ENCODE data around the gene EEFSEC. TPM values are rescaled to one million over a fixed set of nuclear protein-coding genes. Genes with fewer than 3 reads are reported as not detected.

The EEFSEC gene
- polyA plus RNA-seq, 1 donor (not counting 4 experiments of a cell fraction or from before 2014, with no cell fraction given) = 8.7 TPM

- Histone ChIP-seq H3K36me3 (ENCODE audit: control insufficient read depth in 2 of 2, extremely low read depth in 1 of 2, insufficient read depth in 2 of 2, low read length in 2 of 2) (no peaks in the 10 kb centered on the region), H3K4me1 (ENCODE audit: control insufficient read depth, extremely low read depth, insufficient read depth, low read length) (no peaks in the 10 kb centered on the region), H3K9me1 (ENCODE audit: control insufficient read depth, extremely low read depth, insufficient read depth, low read length) (no peaks in the 10 kb centered on the region), H3K9ac (ENCODE audit: control insufficient read depth, extremely low read depth, insufficient read depth, low read length) (no peak overlapping the region), H3K4me3 (ENCODE audit: control insufficient read depth in 2 of 3, extremely low read depth in 1 of 3, insufficient read depth in 2 of 3, low read depth in 1 of 3, low read length in 3 of 3) (no peak overlapping the region), H2AFZ (ENCODE audit: control insufficient read depth, low read length) (no peak overlapping the region), H3K27me3 (ENCODE audit: control insufficient read depth, extremely low read depth, insufficient read depth, low read length) (peaks cover 10% of the 10 kb centered on the region), H4K20me1 (ENCODE audit: control insufficient read depth, extremely low read depth, insufficient read depth, low read length) (no peaks in the 10 kb centered on the region), H3K4me2 (ENCODE audit: control insufficient read depth, extremely low read depth, insufficient read depth, low read depth, low read length) (no peak overlapping the region), H3K9me3 (ENCODE audit: control insufficient read depth, low read depth, low read length) (no peaks in the 10 kb centered on the region), H3K79me2 (ENCODE audit: control insufficient read depth, insufficient read depth, low read length) (no peaks in the 10 kb centered on the region), H3K27ac (ENCODE audit: control insufficient read depth, insufficient read depth, low read length) (no peak overlapping the region)
- no peak for DNase-seq (ENCODE audit: low read depth, low spot score)
- dilution Hi-C loops (cut with MboI; ENCODE audit: extremely low pct_ligation_motif_present, low sequenced_read_pairs) = no loop called here
- TF ChIP-seq CTCF (optimal IDR thresholded peaks at IDR 0.05 in 1 of 3, IDR thresholded peaks at IDR 0.05 in 1 of 3, conservative IDR thresholded peaks at IDR 0.05 in 1 of 3; ENCODE audit: extremely low read depth in 1 of 3, insufficient read depth in 2 of 3, low read length in 3 of 3) (no peak), EZH2 (IDR thresholded peaks at IDR 0.05; ENCODE audit: low read length) (no peak)
- FAIRE-seq = no peak
These were observed 288.8 kb downstream of the EEFSEC start for GRCh38 chr3:128442070-128442469.

- dilution Hi-C loops (cut with MboI; ENCODE audit: extremely low pct_ligation_motif_present, low sequenced_read_pairs) = no loop called here
- H3K4me3 ChIP-seq (ENCODE audit: control insufficient read depth in 2 of 3, extremely low read depth in 1 of 3, insufficient read depth in 2 of 3, low read depth in 1 of 3, low read length in 3 of 3) = no peak overlapping the region
These were observed 289.7 kb downstream of the EEFSEC start for GRCh38 chr3:128442949-128443348.

More at GRCh38 chr3:128442949-128443348, 289.7 kb downstream of the EEFSEC start:
- DNase-seq (ENCODE audit: low read depth, low spot score) (no peak), FAIRE-seq (no peak)
- Histone ChIP-seq H3K9me3 (ENCODE audit: control insufficient read depth, low read depth, low read length) (no peaks in the 10 kb centered on the region), H3K27me3 (ENCODE audit: control insufficient read depth, extremely low read depth, insufficient read depth, low read length) (peaks cover 15% of the 10 kb centered on the region), H3K79me2 (ENCODE audit: control insufficient read depth, insufficient read depth, low read length) (no peaks in the 10 kb centered on the region), H3K27ac (ENCODE audit: control insufficient read depth, insufficient read depth, low read length) (no peak overlapping the region), H3K4me2 (ENCODE audit: control insufficient read depth, extremely low read depth, insufficient read depth, low read depth, low read length) (no peak overlapping the region), H3K4me1 (ENCODE audit: control insufficient read depth, extremely low read depth, insufficient read depth, low read length) (no peaks in the 10 kb centered on the region), H3K36me3 (ENCODE audit: control insufficient read depth in 2 of 2, extremely low read depth in 1 of 2, insufficient read depth in 2 of 2, low read length in 2 of 2) (no peaks in the 10 kb centered on the region), H2AFZ (ENCODE audit: control insufficient read depth, low read length) (no peak overlapping the region), H4K20me1 (ENCODE audit: control insufficient read depth, extremely low read depth, insufficient read depth, low read length) (no peaks in the 10 kb centered on the region), H3K9ac (ENCODE audit: control insufficient read depth, extremely low read depth, insufficient read depth, low read length) (no peak overlapping the region), H3K9me1 (ENCODE audit: control insufficient read depth, extremely low read depth, insufficient read depth, low read length) (no peaks in the 10 kb centered on the region)
- no peak for TF ChIP-seq CTCF (optimal IDR thresholded peaks at IDR 0.05 in 1 of 3, IDR thresholded peaks at IDR 0.05 in 1 of 3, conservative IDR thresholded peaks at IDR 0.05 in 1 of 3; ENCODE audit: extremely low read depth in 1 of 3, insufficient read depth in 2 of 3, low read length in 3 of 3)
- TF ChIP-seq EZH2 (IDR thresholded peaks at IDR 0.05; ENCODE audit: low read length) = no peak
